ENCODE data around the gene ACTG2. TPM values are rescaled to one million over a fixed set of nuclear protein-coding genes. Genes with fewer than 3 reads are reported as not detected.

ACTG2 gene
- total and polyA plus RNA-seq, 7 donors: 16.9 to 10,290 (median 3,612) TPM

DNA sequence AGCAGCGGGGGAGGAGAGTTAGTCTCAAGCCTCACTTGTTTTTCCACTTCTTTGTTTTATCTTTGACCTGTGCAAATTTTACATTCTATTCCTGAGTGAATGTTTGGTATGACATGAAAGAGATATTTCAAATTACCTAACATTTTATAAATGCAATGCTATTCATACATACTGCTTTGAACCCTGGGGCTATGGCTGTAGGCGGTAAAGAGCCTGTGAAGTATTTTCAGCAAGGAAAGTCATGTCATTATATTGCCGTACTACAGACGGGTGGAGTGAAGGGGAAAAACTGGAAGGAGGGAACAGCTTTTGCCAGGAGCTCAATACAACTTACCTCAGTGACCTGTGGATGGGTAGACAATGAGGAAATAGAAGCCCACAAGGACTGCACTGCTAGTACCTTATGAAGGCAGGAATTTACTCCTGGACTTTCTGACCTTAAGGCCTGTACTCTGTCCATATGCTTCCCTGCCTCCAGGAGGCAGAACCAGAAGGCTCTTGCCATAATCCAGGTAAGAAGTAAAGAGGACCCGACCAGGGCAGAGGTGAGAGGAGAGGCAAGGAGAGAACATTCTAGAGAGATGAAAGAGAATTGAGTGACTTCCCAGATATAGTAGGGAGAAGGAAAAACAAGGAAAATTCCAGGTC is 63.5 kb downstream of the ACTG2 start:
- intact Hi-C loops (cut with DNase I): no loop called here
- TF ChIP-seq EP300 (IDR thresholded peaks at IDR 0.05) (no peak), POLR2AphosphoS5 (IDR thresholded peaks at IDR 0.05) (no peak)
- TF ChIP-seq, protein P1, sequence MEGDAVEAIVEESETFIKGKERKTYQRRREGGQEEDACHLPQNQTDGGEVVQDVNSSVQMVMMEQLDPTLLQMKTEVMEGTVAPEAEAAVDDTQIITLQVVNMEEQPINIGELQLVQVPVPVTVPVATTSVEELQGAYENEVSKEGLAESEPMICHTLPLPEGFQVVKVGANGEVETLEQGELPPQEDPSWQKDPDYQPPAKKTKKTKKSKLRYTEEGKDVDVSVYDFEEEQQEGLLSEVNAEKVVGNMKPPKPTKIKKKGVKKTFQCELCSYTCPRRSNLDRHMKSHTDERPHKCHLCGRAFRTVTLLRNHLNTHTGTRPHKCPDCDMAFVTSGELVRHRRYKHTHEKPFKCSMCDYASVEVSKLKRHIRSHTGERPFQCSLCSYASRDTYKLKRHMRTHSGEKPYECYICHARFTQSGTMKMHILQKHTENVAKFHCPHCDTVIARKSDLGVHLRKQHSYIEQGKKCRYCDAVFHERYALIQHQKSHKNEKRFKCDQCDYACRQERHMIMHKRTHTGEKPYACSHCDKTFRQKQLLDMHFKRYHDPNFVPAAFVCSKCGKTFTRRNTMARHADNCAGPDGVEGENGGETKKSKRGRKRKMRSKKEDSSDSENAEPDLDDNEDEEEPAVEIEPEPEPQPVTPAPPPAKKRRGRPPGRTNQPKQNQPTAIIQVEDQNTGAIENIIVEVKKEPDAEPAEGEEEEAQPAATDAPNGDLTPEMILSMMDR (IDR thresholded peaks at IDR 0.05): no peak
- Histone ChIP-seq H3K27me3 (no peaks in the 10 kb centered on the region), H3K36me3 (peaks cover 20 to 81% (median 27%) of the 10 kb centered on the region in 4 donors), H3K4me1 (peaks cover 0 to 4% (median 0%) of the 10 kb centered on the region in 4 donors), H3K9me3 (no peaks in the 10 kb centered on the region), H3K27ac (no peak overlapping the region), H3K4me3 (no peak overlapping the region)
- WGBS, 2 donors: 67 to 94% methylated on average over 5 of the region's 5 CpGs
- DNase-seq: no peak

DNA sequence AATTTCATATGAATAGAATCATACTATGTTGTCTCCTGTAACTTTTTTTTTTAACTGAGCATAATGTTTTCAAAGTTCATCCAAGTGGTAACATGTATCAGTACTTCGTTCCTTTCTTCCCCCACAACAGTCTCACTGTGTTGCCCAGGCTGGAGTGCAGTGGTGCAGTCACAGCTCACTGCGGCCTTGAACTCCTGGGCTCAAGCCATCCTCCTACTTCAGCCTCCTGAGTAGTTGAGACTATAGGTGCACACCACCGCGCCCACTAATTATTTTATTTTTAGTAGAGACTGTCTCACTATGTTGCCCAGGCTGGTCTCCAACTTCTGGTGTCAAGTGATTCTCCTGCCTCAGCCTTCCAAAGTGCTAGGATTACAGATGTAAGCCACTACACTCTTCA is 68.5 kb downstream of the ACTG2 start:
- DNase-seq: no peak
- Histone ChIP-seq H3K27ac (no peak overlapping the region), H3K9me3 (no peaks in the 10 kb centered on the region), H3K36me3 (peaks cover 15 to 37% (median 19%) of the 10 kb centered on the region in 4 donors), H3K27me3 (no peaks in the 10 kb centered on the region), H3K4me1 (no peaks in the 10 kb centered on the region), H3K4me3 (no peak overlapping the region)
- WGBS, 2 donors: 94 to 98% methylated on average over 4 of the region's 4 CpGs
- intact Hi-C loops (cut with DNase I): no loop called here
- TF ChIP-seq EP300 (IDR thresholded peaks at IDR 0.05) (no peak), POLR2A (IDR thresholded peaks at IDR 0.05) (no peak), POLR2AphosphoS5 (IDR thresholded peaks at IDR 0.05) (no peak)
- TF ChIP-seq, protein P1 (IDR thresholded peaks at IDR 0.05): no peak

- no peaks in the 10 kb centered on the region for H3K27me3 ChIP-seq
- WGBS, 2 donors: 85 to 89% methylated on average over 12 of the region's 12 CpGs
- peaks cover 13 to 30% (median 18%) of the 10 kb centered on the region in 4 donors for H3K36me3 ChIP-seq
- H3K4me1 ChIP-seq: no peaks in the 10 kb centered on the region
- intact Hi-C loops (cut with DNase I): no loop called here
- H3K27ac ChIP-seq: no peak overlapping the region
- no peak overlapping the region for H3K4me3 ChIP-seq
- TF ChIP-seq EP300 (IDR thresholded peaks at IDR 0.05): no peak
- TF ChIP-seq POLR2A (IDR thresholded peaks at IDR 0.05): no peak
- TF ChIP-seq, protein P1 (IDR thresholded peaks at IDR 0.05): no peak
- no peak for TF ChIP-seq POLR2AphosphoS5 (IDR thresholded peaks at IDR 0.05)
- DNase-seq: no peak
- no peaks in the 10 kb centered on the region for H3K9me3 ChIP-seq
These were observed 69.2 kb downstream of the ACTG2 start for GRCh38 chr2:73961823-73962615.

DNA sequence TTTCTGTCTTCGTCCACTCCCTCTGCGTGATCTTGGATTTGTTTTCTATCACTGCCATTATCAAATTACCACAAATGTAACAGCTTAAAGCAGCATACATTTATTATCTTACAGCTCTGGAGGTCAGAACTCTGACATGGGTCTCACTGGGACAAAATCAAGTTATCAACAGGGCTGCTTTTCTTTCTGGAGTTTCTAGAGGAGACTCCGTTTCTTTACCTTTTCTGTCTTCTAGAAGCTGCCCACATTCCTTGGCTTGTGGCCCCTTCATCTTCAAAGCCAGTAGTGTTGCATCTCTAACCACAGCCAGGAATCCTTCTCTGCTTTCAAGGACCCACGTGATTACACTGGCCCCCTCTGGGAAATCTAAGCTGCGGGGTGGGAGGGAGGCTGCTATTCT is 70.0 kb downstream of the ACTG2 start:
- Histone ChIP-seq H3K27me3 (no peaks in the 10 kb centered on the region), H3K9me3 (no peaks in the 10 kb centered on the region), H3K4me3 (no peak overlapping the region), H3K4me1 (no peaks in the 10 kb centered on the region), H3K27ac (no peak overlapping the region), H3K36me3 (peaks cover 10 to 22% (median 14%) of the 10 kb centered on the region in 4 donors)
- intact Hi-C loops (cut with DNase I): no loop called here
- DNase-seq: no peak
- 74 to 91% methylated on average over 5 of the region's 5 CpGs for WGBS, 2 donors
- TF ChIP-seq POLR2AphosphoS5 (IDR thresholded peaks at IDR 0.05): no peak

GRCh38 chr2:73963385-73964120 is 70.7 kb downstream of the ACTG2 start:
- TF ChIP-seq, protein P1 (IDR thresholded peaks at IDR 0.05): no peak
- no peak for TF ChIP-seq EP300 (IDR thresholded peaks at IDR 0.05)
- no peak for TF ChIP-seq POLR2A (IDR thresholded peaks at IDR 0.05)
- TF ChIP-seq POLR2AphosphoS5 (IDR thresholded peaks at IDR 0.05): no peak
- intact Hi-C loops (cut with DNase I): no loop called here
- Histone ChIP-seq H3K4me3 (no peak overlapping the region), H3K27ac (no peak overlapping the region), H3K27me3 (no peaks in the 10 kb centered on the region), H3K4me1 (no peaks in the 10 kb centered on the region), H3K36me3 (peaks cover 5 to 15% (median 9%) of the 10 kb centered on the region in 4 donors), H3K9me3 (no peaks in the 10 kb centered on the region)
- 76 to 88% methylated on average over 13 of the region's 13 CpGs for WGBS, 2 donors
- no peak for DNase-seq
